HepG2 (cell line): ENCODE measurements around the gene GABRG3.

Source experiments
- ARNT ChIP-seq: fragments of 450-650 bp; IDR thresholded peaks from 2 replicates; pipeline ENCODE4 v1.6.1; 2017
- EZH2 ChIP-seq: conservative IDR thresholded peaks from 2 replicates; pipeline ENCODE4 v1.6.1; 2012; ENCODE audit warnings: mild to moderate bottlenecking, low read depth, low read length, moderate library complexity
- FOXO4 ChIP-seq: sonication (generic); formaldehyde crosslinking; conservative IDR thresholded peaks from 2 replicates; pipeline ENCODE4 v1.8.1; 2023; ENCODE audit warnings: missing genetic modification reagents
- MYC ChIP-seq: sonication (generic); formaldehyde crosslinking; IDR thresholded peaks from 2 replicates; pipeline ENCODE4 v1.9.0; 2021; ENCODE audit warnings: missing genetic modification reagents, borderline replicate concordance
- NFE2 ChIP-seq: sonication (generic); formaldehyde crosslinking; IDR thresholded peaks from 2 replicates; pipeline ENCODE4 v1.4.0; 2020; ENCODE audit warnings: missing genetic modification reagents
- NFKB2 ChIP-seq: sonication (generic); formaldehyde crosslinking; IDR thresholded peaks from 2 replicates; pipeline ENCODE4 v1.4.0; 2020; ENCODE audit warnings: missing genetic modification reagents, borderline replicate concordance
- POLR2A ChIP-seq, 2 experiments: IDR thresholded peaks; 2 replicates each; pipeline ENCODE4 v1.6.1; 2011; ENCODE audit warnings: low read depth in 2 of 2, low read length in 2 of 2, mild to moderate bottlenecking in 1 of 2, moderate library complexity in 1 of 2; ENCODE audit not compliant: insufficient read depth in 1 of 2
- U2AF1 ChIP-seq: fragments of 200-400 bp; formaldehyde crosslinking; optimal IDR thresholded peaks from 2 replicates; pipeline ENCODE3; 2017; ENCODE audit warnings: mild to moderate bottlenecking, low read depth, low read length
- ZBTB46 ChIP-seq: sonication (generic); formaldehyde crosslinking; IDR thresholded peaks from 2 replicates; pipeline ENCODE4 v1.4.0; 2020; ENCODE audit warnings: mild to moderate bottlenecking, missing genetic modification reagents, borderline replicate concordance
- ZNF788 ChIP-seq: sonication (generic); formaldehyde crosslinking; IDR thresholded peaks from 2 replicates; pipeline ENCODE4 v1.5.0; 2020; ENCODE audit warnings: mild to moderate bottlenecking, missing genetic modification reagents, borderline replicate concordance
- TF ChIP-seq, protein P1 (sequence below): sonication (generic); formaldehyde crosslinking; IDR thresholded peaks from 2 replicates; pipeline ENCODE4 v1.5.0; 2020; ENCODE audit warnings: mild to moderate bottlenecking, missing genetic modification reagents, moderate library complexity
- TF ChIP-seq, protein P2 (sequence below): sonication (generic); IDR thresholded peaks from 2 replicates; pipeline ENCODE4 v1.6.1; 2016; ENCODE audit warnings: low read depth, borderline replicate concordance

GRCh38 chr15:27495963-27496459 is 525.0 kb downstream of the GABRG3 start:
- TF ChIP-seq ARNT, result no peak
- TF ChIP-seq FOXO4 (CRISPR knock-in tag), result no peak
- no peak for TF ChIP-seq NFKB2 (CRISPR knock-in tag)
- TF ChIP-seq, protein P1, sequence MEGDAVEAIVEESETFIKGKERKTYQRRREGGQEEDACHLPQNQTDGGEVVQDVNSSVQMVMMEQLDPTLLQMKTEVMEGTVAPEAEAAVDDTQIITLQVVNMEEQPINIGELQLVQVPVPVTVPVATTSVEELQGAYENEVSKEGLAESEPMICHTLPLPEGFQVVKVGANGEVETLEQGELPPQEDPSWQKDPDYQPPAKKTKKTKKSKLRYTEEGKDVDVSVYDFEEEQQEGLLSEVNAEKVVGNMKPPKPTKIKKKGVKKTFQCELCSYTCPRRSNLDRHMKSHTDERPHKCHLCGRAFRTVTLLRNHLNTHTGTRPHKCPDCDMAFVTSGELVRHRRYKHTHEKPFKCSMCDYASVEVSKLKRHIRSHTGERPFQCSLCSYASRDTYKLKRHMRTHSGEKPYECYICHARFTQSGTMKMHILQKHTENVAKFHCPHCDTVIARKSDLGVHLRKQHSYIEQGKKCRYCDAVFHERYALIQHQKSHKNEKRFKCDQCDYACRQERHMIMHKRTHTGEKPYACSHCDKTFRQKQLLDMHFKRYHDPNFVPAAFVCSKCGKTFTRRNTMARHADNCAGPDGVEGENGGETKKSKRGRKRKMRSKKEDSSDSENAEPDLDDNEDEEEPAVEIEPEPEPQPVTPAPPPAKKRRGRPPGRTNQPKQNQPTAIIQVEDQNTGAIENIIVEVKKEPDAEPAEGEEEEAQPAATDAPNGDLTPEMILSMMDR (CRISPR knock-in tag), result no peak
- no peak for TF ChIP-seq ZNF788 (CRISPR knock-in tag)
- no peak for TF ChIP-seq NFE2 (CRISPR knock-in tag)
- no peak for TF ChIP-seq ZBTB46 (CRISPR knock-in tag)
- no peak for TF ChIP-seq EZH2
- TF ChIP-seq MYC (CRISPR knock-in tag), result no peak
- TF ChIP-seq, protein P2, sequence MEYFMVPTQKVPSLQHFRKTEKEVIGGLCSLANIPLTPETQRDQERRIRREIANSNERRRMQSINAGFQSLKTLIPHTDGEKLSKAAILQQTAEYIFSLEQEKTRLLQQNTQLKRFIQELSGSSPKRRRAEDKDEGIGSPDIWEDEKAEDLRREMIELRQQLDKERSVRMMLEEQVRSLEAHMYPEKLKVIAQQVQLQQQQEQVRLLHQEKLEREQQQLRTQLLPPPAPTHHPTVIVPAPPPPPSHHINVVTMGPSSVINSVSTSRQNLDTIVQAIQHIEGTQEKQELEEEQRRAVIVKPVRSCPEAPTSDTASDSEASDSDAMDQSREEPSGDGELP, result no peak
- TF ChIP-seq U2AF1, result no peak
- no peak for TF ChIP-seq POLR2A (IDR thresholded peaks at IDR 0.05; ENCODE audit: insufficient read depth in 1 of 2, low read depth in 2 of 2, low read length in 2 of 2)
